GM23248 (cell line): Measurements from ENCODE around the gene ADAMTSL5.

Experiments
- EZH2 ChIP-seq: fragments of 200-600 bp; sonication (generic); IDR thresholded peaks from 2 replicates; pipeline ENCODE4 v1.6.1; 2018; ENCODE audit warnings: antibody characterized with exemption, mild to moderate bottlenecking; ENCODE audit not compliant: insufficient read depth, poor library complexity, severe bottlenecking
- EZH2phosphoT487 ChIP-seq: fragments of 200-600 bp; sonication (generic); IDR thresholded peaks from 2 replicates; pipeline ENCODE4 v1.6.1; 2018; ENCODE audit warnings: antibody characterized with exemption, moderate library complexity, mild to moderate bottlenecking, low read depth; ENCODE audit not compliant: insufficient read depth

DNA sequence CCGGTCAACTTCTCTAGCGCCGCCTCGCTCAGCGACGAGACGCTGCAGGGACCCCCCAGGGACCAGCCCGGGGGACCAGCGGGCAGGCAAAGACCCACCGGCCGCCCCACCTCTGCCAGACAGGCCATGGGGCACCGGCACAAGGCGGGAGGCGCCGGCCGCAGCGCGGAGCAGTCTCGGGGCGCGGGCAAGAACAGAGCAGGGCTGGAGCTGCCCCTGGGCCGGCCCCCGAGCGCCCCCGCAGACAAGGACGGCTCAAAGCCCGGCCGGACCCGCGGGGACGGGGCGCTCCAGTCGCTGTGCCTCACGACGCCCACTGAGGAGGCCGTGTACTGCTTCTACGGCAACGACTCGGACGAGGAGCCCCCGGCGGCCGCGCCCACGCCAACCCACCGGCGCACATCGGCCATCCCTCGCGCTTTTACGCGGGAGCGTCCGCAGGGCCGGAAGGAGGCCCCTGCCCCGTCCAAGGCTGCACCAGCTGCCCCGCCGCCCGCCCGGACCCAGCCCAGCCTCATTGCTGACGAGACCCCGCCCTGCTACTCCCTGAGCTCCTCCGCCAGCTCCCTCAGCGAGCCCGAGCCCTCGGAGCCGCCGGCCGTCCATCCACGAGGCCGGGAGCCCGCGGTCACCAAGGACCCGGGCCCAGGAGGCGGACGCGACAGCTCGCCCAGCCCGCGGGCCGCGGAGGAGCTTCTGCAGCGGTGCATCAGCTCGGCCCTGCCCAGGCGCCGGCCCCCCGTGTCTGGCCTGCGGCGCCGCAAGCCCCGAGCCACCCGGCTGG is 45.1 kb downstream of the ADAMTSL5 start:
- no peak for TF ChIP-seq EZH2phosphoT487
- no peak for TF ChIP-seq EZH2
